NCI-H2081 (cell line): ENCODE results near the gene APOBR.
A peak's percentile ranks its signal among the peaks of the same experiment; 100 is the strongest.
"Not testable (repeated sequence)": the region's sequence is repeated elsewhere in the genome, so short reads cannot be mapped to it uniquely, and the experiment has no call there.

ENCODE experiments used
- DNase-seq, 2 experiments: peaks; one replicate each; lab custom pipeline; 2025; lab: John Stamatoyannopoulos, UW

APOBR gene

GRCh38 chr16:28494121-28494851 lies at the start of gene APOBR:
Gene APOBR (plus strand): TSS chr16:28494643. CDS start chr16:28494682, 39 bp downstream.
- DNase-seq, result no peak

GRCh38 chr16:28446388-28446787 lies 48.1 kb upstream of the APOBR start:
- not testable (repeated sequence) for DNase-seq

GRCh38 chr16:28447081-28447480 lies 47.4 kb upstream of the APOBR start:
- not testable (repeated sequence) for DNase-seq

GRCh38 chr16:28473714-28474265 lies 20.7 kb upstream of the APOBR start:
- DNase-seq, result no peak

- DNase-seq, result no peak
Measured at GRCh38 chr16:28475221-28475620, 19.2 kb upstream of the APOBR start.

- DNase-seq, result no peak
Measured at GRCh38 chr16:28477311-28477920, 17.0 kb upstream of the APOBR start.

GRCh38 chr16:28478506-28479180 lies 15.8 kb upstream of the APOBR start:
- no peak for DNase-seq

GRCh38 chr16:28482026-28482425 lies 12.4 kb upstream of the APOBR start:
- DNase-seq, result no peak

- not testable (repeated sequence) for DNase-seq
Measured at GRCh38 chr16:28483361-28483760, 11.1 kb upstream of the APOBR start.

- DNase-seq, result no peak
Measured at GRCh38 chr16:28486266-28486665, 8.2 kb upstream of the APOBR start.

GRCh38 chr16:28491230-28491969 lies 3.0 kb upstream of the APOBR start:
- no peak for DNase-seq

GRCh38 chr16:28491970-28492474 lies 2.4 kb upstream of the APOBR start, which contains the start of gene CLN3:
Gene CLN3 (minus strand): TSS chr16:28492074. CDS start chr16:28491759, 315 bp downstream.
- DNase-seq, result peak; percentile 82 to 93

GRCh38 chr16:28492511-28492910 lies 1.9 kb upstream of the APOBR start:
- DNase-seq, result no peak

- no peak for DNase-seq
Measured at GRCh38 chr16:28495098-28495793, 803 bp downstream of the APOBR start.

- DNase-seq, result no peak
Measured at GRCh38 chr16:28495795-28496749, 1.6 kb downstream of the APOBR start.

GRCh38 chr16:28496844-28497243 lies 2.4 kb downstream of the APOBR start:
- DNase-seq, result no peak

- no peak for DNase-seq
Measured at GRCh38 chr16:28497386-28497785, 2.9 kb downstream of the APOBR start.

GRCh38 chr16:28497861-28498599 lies 3.6 kb downstream of the APOBR start:
- no peak for DNase-seq
